ENCODE results near the gene GALNS.
A peak's percentile ranks its signal among the peaks of the same experiment; 100 is the strongest.

GALNS gene

DNA sequence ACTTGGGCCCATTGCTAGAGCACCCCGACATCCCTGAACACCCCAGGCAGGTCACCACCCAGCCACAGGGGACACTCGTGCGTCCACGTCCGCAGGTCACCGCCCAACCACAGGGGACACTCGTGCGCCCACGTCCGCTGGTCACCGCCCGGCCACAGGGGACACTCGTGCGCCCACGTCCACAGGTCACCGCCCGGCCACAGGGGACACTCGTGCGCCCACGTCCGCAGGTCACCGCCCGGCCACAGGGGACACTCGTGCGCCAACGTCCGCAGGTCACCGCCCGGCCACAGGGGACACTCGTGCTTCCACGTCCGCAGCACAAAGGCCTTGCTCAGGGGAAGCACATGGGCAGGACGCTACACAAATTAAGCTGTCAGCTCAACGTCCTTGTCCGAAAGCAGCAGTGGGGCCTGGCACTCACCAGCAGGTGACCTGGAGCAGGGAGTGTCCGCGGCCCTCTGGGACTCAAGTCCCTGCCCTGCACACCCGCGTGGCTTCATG lies 17.7 kb downstream of the GALNS start:
- DNase-seq, result no peak

DNA sequence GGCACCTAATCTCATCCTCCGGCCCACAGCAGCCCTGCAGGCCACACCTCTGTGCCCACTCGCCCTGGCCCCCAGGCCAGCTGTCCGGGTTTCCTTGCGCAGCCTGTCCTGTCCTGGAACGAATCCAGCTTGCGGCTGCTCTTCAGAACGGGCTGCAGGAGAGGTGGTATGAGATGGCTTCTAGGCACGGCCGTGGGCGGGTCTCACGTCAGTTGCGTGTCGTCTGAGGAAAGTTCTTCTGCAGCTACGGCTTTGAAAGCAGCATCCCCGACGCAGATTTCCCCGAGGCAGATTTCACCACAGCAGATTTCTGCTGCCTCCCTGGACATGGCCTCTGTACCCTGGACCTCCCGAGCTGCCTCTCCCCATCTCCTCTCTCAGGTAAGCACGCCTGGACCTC lies 18.2 kb downstream of the GALNS start:
- no peak for DNase-seq

DNA sequence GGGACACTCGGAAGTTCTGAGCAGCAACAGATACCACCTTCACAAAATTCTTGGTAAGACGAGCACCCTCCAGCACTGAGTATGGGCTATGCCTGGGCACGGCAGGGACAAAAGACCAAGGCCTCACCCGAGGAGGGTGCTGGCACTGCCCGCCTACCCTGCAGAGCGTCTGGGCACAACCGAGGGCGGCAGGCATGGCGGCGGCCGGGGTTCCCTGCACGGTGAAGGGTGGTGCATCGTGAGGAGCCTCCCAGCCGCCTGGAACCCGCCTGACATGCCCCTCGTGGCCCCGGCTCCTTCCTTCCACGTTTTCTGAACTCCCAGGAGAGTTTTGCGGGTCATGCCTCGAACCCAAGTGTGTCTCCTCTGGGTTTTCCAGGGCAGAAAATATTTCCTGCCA lies 18.9 kb downstream of the GALNS start:
- DNase-seq, result no peak

DNA sequence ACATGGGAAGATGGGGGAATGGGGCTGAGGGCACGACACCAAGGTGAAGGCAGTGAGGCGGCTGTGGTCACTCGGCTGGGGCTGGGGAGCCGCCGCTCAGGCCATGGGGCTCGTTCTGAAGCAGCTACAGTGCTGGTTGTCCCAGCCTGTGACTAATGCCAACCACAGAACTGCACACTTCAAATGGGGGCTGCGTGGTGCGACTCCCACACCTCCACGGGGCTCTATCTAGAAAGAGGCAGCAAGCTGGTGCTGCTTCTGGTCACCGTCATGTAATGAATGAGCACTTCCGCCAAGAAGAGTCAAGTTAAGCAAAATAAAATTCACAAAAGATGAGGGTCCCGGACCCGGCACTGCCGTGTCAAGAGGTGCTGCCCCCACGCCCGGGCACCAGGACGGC lies 20.0 kb downstream of the GALNS start:
- no peak for DNase-seq

DNA sequence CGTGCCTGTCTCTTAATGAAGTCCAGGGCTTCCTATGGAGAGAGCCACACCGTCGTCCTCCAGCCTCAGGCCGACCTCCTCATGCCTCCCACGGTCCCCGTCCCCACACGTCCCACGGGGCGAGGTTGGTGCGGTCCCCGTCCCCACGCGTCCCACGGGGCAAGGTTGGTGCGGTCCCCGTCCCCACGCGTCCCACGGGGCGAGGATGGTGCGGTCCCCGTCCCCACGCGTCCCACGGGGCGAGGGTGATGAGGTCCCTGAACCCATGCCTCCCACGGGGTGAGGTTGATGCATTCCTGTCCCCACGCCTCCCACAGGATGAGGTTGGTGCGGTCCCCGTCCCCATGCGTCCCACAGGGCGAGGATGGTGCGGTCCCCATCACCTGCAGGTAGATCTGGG lies 20.9 kb downstream of the GALNS start:
- DNase-seq, result no peak

DNA sequence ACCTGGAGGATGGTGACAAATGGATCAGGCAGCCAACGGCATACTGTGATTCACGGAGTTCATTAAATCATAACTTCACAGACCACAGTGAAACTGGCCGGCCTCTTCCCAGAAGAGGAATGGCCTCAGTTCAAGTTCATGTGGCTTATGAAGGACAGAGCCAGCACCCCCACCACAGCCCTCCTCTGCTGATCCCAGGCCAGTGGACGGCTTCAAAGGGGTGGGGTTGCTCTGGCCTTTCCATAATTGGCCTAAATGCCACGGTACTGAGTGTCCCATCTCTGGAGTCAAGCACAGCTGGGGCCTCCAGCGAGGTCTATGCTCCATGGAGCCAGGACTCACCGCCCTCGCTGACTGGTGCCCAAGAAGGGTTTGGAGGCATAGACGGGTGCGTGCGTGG lies 21.4 kb downstream of the GALNS start:
- no peak for DNase-seq

DNA sequence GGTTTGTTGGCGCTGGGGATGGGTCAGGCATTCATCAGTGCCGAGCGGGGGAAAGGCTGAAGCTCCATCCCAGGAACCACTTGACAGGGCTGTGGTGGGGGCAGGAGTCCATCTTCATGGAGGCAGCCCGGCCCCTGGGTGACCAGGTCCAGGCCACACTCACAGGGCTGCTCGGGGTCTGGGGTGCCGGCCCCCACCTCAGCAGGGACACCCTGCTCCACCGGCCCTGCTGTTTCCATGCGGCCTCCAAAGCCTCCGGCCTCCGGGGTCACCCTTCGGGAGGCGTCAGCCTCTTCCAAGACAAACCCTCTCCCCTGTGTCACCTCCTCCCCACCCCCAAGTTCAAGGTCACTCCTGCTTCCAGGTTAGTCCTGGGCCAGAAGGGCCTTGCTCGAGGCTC lies 22.1 kb downstream of the GALNS start:
- DNase-seq, result no peak

DNA sequence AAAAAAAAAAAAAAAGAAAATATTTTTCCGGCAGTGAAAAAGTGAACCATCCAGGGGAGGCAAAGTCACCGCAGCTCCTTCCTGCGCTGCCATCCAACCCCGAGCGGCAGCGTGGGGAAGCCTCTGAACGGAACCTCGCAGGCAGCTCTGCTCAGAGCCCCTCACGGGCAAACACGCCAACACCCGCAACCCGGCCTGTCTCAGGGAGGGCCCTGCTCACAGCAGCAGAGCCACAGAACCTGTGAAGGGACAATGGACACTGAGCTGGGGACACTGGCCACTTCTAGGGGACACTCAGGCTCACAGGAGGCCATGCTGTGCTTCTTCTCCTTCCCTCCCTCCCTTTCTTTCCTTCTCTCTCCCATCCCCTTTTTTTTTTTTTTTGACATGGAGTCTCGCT lies 23.7 kb downstream of the GALNS start:
- no peak for DNase-seq

DNA sequence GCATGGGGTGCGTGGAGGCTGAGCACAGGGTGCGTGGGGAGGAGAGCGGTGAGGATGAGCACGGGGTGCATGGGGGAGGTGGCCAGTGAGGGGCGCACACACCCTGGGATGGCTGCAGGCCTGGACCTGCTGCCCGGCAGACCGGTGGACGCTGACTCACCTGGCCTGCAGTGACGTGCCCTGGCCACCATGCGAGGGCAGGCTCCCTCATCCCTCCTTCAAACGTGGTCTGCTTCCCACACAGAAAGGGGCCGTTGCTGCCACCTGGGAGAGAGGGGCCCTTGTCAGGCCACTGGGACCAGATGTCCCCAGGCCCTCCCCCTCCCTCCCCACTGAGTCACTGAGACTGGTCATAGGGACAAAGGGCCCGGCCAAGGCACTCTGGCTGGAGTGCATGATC lies 24.9 kb downstream of the GALNS start:
- DNase-seq, result no peak

DNA sequence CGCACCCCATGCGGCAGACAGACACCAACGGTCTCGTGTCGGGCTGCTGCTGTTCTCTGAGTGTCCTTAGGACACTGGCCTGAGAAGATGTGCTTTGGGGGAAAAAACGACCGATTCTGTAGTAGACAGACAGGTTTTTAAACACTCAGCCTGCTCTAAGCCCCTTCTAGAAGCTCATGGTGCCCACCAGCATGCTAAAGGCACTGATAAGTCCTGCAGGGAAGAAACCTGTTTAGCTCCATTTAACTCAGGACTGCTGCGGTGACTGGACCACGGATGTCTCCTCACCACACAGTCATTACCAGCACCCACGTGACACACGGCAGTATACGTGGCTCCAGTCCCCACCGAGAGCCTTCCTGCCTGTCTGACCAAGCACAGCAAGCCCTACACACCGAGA lies 26.0 kb downstream of the GALNS start:
- DNase-seq, result no peak

DNA sequence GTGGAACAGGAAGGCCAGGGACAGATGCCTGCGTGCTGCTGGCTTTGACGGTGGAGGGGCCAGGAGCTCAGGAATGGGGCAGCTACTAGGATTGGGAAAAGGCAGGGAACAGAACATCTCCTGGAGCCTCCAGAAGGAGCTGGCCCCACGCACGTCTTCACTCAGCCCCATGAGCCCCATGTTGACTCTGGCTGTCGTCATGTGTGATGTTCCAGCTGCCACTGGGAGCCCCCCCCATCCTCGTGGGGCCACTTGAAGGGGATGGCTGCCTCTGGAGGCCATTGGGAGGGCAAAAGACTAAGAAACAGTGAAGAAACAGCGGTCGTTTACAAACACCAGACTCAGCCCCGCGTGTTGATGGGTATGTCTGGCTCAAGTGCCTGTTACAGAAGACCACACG lies 26.5 kb downstream of the GALNS start:
- DNase-seq, result no peak

DNA sequence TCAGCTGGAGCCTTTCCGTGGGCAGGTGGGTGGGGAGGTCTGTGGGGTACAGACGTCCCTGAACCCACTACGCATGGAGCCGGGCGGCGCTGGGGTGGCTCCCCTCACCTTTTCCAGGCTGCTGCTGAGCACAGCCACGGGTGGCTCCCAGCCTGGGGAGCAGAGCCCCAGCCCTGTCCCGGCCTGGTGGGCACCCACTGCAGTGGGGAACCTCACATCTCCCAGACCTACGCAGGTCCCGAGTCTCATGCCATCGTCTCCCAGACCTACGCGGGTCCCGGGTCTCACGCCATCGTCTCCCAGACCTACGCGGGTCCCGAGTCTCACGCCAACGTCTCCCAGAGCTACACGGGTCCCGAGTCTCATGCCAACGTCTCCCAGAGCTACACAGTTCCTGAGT lies 28.0 kb downstream of the GALNS start:
- DNase-seq, result peak in 12 of 51 donors; percentile 12 to 56 (median 26)

DNA sequence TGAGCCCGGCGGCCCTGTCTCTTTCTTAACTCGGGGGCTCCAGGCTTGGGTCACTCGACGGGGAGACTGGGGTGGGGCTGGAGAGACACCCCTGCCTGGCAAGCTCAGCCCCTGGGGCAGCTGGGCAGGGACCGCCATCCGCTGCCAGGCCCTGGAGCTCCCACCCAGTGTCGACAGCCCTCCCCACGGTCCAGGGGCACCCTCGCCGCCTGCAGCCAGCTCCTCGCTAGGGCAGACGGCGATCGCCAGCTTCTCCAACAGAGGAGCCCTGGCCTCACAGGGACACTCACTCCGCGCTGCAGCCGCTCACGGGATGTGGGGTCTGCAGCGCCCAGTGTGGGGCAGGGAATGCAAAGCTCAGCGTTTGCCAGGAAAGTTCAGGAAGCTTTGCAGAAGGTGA lies 29.0 kb downstream of the GALNS start:
- no peak for DNase-seq

DNA sequence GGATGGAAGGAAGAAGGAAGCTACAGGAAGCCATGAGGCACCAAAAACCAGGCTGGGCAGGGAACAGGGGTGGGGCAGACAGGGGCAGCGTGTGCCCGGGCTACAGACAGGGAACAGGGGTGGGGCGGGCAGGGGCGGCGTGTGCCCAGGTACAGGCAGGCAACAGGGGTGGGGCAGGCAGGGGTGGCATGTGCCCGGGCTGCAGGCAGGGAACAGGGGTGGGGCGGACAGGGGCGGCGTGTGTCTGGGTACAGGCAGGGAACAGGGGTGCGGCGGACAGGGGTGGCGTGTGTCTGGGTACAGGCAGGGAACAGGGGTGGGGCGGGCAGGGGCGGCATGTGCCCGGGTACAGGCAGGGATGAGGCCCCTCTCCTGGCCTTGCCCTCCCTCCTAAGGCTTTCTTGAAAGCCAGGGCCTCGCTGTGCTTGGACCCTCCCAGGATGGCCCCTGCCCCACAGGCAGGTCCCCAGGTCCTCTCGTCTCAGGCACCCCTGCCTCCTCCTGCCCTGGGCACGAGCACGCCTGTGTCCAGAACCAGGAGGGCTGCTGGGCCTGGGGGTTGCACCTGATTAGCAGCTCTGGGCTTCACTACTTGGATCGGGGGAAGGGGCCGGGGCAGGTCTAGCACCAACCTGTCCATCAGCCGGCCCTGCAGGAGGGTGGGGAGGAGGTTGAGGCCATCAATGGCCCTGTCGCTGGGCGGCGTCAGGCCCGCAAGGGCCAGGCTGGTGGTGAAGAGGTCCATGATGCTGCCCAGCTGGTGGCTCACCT lies 30.5 kb downstream of the GALNS start:
- no peak for DNase-seq

DNA sequence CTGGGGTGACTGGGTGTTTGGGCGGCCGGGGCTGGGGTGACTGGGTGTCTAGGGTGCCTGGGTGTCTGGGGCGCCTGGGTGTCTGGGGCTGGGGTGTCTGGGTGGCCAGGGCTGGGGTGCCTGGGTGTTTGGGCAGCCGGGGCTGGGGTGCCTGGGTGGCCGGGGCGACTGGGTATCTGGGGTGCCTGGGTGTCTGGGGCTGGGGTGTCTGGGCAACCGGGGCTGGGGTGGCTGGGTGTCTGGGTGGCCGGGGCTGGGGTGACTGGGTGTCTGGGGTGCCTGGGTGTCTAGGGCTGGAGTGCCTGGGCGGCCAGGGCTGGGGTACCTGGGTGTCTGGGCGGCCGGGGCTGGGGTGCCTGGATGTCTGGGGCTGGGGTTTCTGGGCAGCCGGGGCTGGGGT lies 31.6 kb downstream of the GALNS start:
- no peak for DNase-seq

DNA sequence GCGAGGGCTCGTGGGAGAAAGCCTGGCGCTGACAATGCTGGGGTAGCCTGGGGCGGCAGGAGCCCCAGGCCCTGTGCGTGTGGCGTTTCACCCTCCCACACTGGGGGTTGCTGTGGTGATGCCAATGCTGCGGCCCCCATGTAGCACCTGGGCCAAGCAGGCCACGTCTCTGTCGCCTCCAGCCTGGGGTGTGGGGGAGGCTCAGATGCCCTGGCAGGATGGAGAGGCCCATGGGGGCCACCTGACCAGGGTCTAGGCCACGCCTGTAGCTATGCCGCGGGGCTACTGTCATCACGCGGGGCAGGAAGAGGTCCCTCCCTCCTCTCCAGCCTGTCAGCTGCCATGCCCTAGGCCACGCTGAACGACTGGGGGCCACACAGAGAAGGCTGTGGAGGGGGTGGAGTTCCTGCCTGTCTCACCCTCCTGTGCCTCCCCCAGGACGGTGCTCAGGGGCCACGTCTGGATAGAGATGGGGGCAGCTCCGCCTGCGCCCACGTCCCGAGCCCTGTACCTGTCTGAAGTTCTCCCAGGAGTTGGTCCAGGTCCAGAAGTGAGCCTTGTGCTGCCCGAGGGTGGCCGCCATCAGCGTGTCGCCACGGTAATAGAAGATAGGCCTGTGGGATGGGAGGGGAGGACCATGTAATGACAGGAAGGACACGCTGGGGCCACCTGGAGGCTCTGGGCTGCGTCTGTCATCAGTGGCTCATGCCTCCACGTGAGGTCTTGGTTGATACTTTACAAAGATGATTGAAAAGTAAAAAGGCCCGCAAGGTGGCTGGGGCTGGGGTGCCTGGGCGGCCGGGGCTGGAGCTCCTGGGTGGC lies 32.3 kb downstream of the GALNS start:
- no peak for DNase-seq

DNA sequence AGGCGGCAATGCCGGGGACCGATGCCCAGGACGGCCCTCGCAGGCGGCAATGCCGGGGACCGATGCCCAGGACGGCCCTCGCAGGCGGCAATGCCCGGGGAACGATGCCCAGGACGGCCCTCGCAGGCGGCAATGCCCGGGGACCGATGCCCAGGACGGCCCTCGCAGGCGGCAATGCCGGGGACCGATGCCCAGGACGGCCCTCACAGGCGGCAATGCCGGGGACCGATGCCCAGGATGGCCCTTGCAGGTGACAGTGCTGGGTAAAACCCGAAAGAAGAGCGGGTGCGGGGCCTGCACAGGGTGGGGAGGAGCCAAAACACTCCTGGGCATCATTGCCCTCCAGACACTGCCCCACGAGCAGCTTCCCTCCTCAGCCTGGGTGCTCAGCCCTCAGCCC lies 33.1 kb downstream of the GALNS start:
- peak in 3 of 51 donors; percentile 8 to 35 (median 19) for DNase-seq

DNA sequence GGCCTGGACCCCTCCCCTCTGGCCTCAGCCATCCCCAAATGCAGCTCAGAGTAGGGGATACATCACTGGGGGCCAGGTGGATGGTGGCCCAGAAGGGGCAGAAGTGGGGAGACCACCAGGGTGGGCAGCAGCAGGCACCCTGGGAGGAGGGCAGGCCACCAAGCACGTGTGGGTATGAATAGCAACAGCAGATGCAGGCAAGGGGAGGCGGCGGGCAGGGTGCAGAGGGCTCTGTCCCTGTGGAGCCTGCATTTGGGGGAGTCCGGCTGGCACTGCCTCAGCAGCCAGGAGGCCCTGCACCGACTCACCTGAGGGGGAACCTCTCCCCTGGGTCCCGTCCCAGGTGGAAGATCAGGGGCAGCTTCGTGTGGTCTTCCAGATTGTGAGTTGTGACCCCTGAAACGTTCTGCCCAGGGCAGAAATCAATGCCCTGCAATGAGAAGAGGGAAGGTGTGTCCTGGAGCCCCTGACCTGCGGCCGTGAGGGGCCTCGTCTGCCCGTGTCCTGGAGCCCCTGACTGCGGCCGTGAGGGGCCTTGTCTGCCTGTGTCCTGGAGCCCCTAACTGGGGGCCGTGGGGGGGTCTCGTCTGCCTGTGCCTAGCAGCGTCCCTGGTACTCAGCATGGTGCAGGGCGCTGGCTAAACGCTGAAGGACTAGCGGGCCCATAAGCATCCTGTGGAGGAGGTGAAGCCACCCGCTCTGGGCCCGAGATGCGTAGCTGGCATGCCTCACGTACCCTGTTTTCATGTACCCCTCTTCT lies 34.3 kb downstream of the GALNS start:
- DNase-seq, result no peak

DNA sequence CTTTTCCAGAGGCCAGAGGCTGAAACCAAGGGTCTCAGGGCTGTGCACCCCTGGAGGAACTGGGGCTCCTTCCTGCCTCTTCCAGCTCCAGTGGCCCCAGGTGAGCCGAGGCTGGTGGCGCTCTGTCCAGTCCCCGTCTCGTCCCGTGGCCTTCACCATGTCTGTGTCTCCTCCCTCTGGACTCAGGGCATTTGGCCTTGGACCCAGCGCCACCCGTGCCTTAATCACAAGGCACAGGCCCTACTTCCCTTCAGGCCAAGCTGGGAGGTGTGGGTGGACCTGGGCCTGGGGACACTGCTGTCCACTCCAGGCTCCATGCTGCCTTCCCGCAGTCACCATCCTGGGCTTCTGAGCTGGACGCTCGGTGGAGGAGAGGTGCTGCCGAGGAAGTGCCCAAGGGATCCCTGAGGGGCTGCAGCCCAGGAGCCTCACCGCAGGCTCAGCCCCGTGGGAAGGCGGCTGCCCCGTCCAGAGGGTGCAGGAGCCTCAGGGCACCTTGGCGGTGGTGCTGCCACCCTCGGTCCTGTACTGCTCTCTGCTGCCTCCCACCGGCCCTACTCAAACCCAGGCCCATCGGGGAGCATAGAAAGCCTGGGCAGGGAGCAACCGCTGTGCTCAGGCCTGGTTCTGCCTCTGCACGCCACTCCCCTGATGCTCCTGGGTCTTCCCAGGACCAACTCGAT lies 35.4 kb downstream of the GALNS start:
- DNase-seq, result no peak

DNA sequence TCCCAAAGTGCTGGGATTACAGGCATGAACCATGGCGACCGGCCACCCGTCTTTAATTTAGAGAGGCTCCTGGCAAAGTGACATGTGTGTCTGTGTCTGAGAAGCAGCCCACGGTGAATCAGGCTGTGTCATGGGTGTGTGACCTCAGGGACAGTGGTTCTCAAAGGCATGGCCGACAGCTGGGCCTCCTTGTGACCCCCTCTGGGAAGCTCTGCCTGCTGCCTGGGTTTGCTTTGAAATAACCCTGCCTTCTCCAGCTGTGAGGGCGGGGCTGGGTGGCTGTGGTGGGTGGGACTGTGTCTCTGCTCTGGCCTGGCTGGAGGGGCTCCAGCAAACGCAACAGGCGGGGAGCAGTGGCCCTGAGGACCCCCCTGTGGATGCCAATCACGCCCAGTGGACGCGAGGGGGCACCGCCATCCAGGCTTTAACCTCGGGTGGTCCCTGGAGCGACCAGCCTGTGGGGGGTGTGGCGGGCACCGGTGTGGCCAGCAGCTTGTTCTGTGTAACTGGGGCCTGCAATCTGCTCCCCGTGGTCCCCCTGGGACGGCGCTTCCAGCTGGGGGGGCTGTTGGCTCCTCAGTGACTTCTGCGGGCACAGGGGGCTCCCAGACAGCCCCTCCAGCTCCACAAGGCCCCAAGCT lies 36.2 kb downstream of the GALNS start:
- DNase-seq, result no peak

DNA sequence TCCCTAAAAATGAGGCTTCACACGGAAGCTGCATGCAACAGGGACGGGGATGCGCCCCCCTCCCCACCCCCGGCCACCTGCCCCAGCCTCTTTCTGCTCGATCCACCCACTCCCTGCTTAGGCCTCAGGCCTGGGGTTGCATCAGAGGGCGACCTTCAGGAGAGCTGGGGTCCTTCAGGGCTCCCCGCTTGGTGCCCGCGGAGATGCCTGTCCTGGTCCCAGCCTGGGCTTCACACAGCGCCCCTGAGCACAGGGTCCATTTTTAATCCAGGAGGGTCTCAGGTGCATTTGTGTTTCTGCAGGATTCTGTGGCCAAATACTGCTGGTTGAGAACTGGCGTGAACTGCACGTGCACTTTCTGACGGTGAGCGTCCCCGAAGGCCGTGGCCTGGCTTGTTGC lies 37.6 kb downstream of the GALNS start:
- no peak for DNase-seq
